Stimulated activated CD8-positive, alpha-beta memory T cell treated with anti-CD3 and anti-CD28 coated beads, Interleukin-7, amount 100 ng/mL, for 1 hour (primary cell): ENCODE results near the gene ACTL6B.

Source experiments
- DNase-seq, 2 donors: peaks; one replicate each; pipeline ENCODE4 v3.0.0-alpha.2; 2020; ENCODE audit warnings: low read depth in 2 of 2

The ACTL6B gene

GRCh38 chr7:100683659-100684533, 27.6 kb upstream of the ACTL6B start:
- DNase-seq = no peak

- DNase-seq = no peak
Measured at GRCh38 chr7:100682991-100683658, 26.9 kb upstream of the ACTL6B start.

GRCh38 chr7:100682228-100682741, 26.0 kb upstream of the ACTL6B start:
- DNase-seq = no peak

GRCh38 chr7:100681491-100682227, 25.4 kb upstream of the ACTL6B start:
- no peak for DNase-seq

- DNase-seq = no peak
Measured at GRCh38 chr7:100680576-100681271, 24.5 kb upstream of the ACTL6B start.

- DNase-seq = no peak
Measured at GRCh38 chr7:100679927-100680575, 23.8 kb upstream of the ACTL6B start.

- no peak for DNase-seq
Measured at GRCh38 chr7:100679129-100679926, 23.1 kb upstream of the ACTL6B start.

GRCh38 chr7:100678291-100678984, 22.2 kb upstream of the ACTL6B start:
- DNase-seq = no peak

- no peak for DNase-seq
Measured at GRCh38 chr7:100677308-100678267, 21.3 kb upstream of the ACTL6B start.

GRCh38 chr7:100676501-100677306, 20.5 kb upstream of the ACTL6B start:
- DNase-seq = no peak

GRCh38 chr7:100675581-100676350, 19.5 kb upstream of the ACTL6B start:
- peak; percentile 67 to 69 for DNase-seq

- DNase-seq = no peak
Measured at GRCh38 chr7:100675105-100675451, 18.8 kb upstream of the ACTL6B start.

- no peak for DNase-seq
Measured at GRCh38 chr7:100674411-100675104, 18.3 kb upstream of the ACTL6B start.

GRCh38 chr7:100673942-100674410, 17.7 kb upstream of the ACTL6B start:
- DNase-seq = no peak

- peak; percentile 91 to 98 for DNase-seq
Measured at GRCh38 chr7:100673302-100673941, 17.2 kb upstream of the ACTL6B start, which contains the start of gene GNB2. Gene GNB2 (plus strand): TSS chr7:100673740. CDS start chr7:100676266, 2,526 bp downstream.
